GM21526 (cell line): ENCODE data around the gene KCNMA1.

Experiments
- ATAC-seq: cut with Tn5 transposase; IDR thresholded peaks from one replicate; pipeline ENCODE4 v1.9.1; 2021; ENCODE audit warnings: moderate library complexity; ENCODE audit not compliant: unreplicated experiment, low FRiP score

Gene KCNMA1

DNA sequence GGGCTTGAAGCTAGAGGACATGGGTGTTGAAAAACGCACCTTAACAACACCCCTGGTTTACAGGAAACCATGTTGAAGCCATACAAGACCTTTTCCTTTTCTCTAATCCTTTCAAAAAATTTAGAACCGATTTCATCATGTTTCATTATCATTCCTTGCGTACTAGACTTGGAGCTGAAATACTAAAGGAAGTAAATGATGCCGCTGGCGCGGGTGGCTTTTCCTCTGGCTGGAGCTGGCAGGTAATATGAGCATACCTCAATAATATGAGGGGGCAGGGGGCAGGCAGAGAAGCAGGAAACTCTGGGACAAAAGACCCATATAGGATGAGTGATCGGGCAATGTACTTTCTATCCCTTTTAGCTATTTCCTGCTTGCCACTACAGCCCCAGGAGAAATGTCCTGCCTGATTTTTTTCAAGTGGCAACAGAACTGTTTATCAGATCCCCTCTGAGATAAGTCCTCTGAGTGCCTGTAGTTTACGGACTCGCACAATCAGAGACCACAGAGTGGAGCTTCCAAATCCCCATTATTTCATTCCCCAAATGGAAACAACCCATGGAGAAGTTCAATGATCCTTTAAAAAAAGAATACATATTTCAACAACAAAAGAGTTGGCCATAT lies 450.1 kb downstream of the KCNMA1 start:
- no peak for ATAC-seq

DNA sequence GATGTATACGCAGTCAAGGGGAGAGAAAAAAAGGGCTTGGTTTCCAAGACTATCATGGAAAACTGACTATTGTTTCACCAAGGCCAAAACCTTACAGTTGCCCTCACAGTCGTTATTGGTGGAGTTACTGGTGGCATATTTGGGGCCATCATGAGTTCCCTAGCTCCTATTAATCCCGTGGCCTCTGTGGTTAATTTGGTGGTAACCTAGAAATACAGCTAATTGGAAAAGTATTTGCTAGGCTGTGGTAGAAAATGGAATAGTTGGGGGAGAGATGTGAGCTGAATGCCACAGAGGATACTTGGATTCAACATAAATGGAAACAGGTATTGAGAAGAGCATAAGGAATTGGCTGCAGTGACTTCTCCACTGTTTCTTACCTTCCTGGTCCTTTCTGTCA lies 450.7 kb downstream of the KCNMA1 start:
- no peak for ATAC-seq

DNA sequence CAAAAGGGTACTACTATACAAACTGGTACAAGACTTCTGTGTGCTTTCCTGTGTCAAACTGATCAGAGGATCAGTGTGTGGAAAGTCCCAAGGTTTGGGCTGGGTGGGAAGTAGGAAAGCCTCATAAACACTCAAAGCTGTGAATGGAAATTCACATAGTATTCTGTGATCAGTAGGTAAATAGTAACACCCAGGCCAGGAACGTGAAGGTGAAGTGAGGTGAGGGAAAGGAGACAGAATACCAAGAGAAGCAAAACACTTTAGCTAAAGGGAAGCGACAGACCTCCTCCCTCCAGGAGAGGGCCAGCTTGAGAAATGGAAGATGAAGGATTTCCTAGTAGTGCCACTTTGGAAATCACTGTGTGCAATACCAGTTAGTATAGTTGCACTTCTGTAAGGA lies 451.9 kb downstream of the KCNMA1 start:
- ATAC-seq = no peak

DNA sequence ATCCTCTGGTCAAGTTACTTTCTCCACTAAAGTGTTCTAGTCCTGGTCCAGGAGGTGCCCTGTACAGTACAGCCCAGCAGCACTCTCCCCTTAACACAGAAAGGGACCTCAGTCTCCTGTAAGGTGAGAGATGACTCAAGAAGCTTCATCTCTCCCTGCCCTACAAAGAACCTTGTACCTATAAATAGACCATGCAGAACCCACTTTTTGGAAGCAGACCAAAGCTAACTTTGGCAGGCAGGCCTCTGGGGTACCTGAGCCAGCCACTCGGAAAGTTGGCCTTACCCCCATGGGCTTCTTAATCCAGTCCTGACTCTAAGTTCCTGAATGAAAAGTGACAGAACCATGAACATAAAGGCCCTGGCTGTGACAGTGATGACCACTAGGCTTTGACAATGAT lies 454.8 kb downstream of the KCNMA1 start:
- no peak for ATAC-seq

DNA sequence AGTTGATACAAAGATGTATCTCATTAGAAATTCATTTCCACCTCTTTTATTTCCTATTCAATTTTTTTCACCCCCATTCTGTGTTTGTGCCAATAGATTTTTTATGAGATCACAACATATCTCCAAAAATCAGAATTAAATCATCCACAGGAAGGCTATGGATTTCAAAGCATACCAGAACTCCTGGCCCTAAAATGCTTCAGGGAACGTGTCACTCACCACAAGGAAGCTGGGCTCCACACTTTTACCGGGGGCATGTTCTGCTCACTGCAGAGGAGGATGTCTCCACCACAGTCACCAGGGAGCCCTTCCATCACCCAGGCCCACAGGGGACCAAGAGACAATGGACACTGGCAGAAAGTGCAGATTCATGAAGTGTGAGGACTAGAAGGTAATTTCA lies 456.8 kb downstream of the KCNMA1 start:
- no peak for ATAC-seq

DNA sequence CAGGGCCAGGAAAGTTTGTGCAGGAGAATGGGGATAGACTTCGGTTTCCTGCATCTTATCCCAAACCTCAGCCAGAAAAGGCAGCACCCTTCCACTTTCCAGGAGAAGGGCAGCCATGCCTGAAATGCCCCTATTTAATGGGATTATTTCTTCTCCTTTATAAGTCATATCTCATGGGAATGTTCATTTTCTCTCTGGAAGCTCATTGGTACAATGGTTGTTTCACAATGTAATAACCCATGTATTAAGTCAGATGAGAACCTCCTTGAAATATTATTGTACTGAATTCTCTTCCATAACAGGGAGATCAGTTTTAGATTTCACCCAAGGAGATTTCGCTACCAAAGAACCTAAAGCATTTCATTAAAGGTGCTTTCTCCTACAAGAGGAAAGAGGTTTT lies 457.5 kb downstream of the KCNMA1 start:
- ATAC-seq = no peak

DNA sequence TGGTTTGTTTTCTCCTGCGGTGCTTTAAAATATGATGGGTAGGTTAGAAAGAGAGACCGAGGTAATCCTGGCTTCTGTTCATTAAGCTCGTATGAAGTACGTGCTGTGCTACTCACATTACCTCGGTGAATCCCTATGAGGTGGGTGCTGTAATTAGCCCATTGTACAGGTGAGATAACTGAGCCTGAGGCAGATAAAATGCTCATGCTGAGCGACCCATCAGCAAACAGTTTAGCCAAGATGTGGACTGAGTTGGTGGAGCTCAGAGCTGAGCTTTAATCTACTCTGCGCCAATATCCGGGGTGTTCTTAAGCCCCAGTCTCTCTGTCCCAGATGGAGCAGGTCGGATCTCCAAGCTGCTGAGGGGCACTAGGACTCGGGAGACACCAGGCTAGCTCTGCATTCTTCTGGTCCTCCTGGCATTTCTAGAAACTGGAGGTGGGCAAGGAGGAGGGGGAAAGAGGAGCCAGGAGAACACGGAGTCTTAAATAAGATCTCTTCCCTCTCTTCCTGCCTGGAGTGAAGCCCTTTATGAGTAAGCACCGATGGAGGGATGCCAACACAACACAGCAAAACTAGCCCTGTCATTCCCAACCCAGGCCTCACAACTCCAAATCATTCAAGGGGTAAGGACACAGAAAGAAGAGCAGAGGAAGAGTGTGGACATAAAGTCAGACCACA lies 458.5 kb downstream of the KCNMA1 start:
- ATAC-seq = no peak

DNA sequence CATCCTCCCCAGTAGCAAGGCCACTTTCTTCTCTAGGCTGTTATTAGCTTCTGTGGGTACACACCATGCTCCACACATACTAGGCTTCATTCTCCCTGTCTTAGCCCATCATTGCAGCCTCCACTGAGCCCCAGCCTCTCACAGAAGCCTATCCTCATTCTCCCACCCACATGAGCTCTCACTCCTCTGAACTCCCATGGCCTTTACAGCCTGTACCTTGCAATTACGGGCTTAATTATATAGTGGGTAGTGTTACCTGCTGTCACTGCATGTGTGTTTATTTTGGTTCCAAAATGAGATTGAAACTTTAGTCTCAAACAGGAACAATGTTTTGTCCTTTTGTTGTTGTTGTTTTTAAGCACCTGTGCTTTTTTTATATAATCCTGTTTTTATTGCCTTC lies 460.0 kb downstream of the KCNMA1 start:
- no peak for ATAC-seq

DNA sequence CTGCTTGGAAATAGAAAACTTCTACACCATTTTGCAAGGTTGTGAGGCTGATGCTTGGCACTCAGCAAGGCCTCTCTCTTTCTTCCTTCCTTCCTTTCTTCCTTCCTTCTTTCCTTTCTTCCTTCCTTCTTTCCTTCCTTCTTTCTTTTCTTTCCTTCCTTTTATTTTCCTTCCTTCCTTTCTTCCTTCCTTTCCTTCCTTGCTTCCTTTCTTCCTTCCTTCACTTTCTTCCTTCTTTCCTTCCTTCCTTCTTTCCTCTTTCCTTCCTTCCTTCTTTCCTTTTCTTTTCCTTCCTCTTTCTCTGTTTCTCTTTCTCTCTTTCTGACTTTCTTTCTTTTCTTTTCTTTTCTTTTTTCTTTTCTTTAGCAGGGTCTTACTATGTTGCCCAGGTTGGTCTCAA lies 460.4 kb downstream of the KCNMA1 start:
- ATAC-seq = no peak

DNA sequence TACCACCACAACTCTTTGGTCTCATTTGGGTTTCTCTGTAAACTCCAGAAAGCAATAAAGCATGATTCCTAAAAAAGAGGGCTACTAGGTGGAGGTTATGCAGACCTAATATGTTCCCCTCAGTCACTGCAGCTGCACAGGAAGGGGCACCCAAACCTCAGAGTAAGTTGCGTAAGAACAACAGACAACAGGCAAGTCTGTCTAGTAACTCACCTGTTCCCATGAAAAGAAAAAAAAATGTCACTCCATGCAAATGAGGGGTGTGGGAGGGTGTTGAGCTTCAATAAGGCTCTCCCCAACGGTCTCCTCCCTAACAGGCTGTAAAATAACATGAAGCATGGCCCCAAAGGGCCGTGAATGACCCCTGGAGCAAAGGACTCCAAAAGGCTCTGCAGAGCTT lies 461.4 kb downstream of the KCNMA1 start:
- no peak for ATAC-seq

DNA sequence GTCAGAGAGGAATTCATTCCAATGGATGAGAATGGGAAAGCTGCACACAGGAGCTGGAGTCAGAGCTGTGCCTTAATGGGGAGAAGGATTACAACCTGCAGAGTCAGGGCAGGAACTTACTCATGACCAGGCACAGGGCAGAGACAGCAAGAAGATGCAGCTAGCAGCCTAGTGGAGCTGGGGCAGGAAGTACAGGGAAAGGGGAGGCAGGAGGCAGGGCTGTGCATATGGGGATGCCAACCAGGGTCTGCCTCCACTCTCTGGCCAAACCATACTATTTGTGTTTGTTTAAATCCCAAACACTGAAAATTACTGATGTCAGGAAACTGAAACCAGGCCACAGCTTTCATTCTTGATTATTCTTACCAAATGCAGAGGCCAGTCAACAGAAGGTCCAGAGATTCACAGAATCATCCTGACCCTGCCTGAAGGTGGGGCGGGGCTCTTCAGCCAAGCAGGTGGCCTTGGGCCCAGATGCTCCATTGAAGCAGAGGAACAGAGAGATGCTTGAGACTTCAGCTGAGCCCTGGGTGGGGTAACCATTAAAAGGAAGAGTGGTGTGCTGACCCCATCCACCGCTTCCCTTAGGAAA lies 461.9 kb downstream of the KCNMA1 start:
- no peak for ATAC-seq

DNA sequence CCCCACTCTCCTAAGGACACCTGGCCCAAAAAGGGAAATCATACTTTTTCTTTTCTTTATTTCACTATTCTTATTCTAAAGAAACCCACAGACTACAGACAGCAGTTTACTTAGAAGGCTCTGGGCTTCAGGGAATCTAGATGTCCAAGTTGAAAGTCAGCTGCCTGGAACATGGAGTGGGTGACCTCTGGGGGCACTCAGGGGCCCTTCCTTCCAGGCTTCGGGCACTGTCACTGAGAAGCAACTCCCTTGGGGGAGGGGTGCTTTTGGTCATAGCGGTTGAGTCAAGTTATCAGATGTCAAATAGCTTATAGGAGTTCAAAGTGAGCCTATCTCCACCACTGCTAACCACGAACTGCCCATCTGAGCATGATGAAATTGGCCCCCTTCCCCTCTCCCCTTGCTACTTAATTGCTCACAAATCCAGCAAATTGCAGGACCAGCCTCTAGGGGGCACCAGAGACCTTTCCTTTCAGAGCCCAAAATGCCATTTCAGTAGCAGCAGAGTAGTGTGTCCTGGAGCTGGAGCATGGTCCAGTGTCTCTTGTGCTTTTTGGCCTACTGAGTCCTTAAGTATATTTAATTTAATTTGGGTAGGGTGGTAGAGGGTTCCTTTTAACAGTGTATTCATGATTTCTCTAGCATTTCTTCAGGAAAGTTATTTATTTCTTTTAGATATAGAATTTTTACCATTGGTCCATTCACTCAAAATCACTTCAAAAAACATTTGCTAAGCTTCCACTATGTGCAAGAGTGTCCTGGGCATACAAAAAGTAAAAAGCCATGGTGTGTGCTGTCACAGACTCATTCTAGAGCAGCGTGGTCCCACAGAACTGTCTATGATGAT lies 463.8 kb downstream of the KCNMA1 start:
- no peak for ATAC-seq

DNA sequence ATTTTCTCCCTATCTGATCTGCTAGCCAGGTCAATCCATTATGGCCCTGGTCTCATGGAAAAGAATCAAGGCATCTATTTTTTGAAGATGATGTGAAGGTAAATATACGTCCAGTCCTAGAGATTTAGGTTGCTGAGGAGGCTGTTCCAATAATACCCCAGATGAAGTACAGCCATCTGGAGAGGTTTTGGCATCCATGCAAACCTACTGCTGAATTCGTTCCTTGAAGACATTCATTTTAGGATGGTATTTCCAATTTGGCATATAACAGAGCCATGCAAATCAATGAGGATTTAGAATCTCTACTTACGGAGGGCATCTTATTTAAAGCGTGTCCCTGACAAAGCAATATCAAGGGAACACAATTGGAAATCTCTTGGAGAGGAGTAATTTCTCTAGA lies 465.5 kb downstream of the KCNMA1 start:
- ATAC-seq = no peak

DNA sequence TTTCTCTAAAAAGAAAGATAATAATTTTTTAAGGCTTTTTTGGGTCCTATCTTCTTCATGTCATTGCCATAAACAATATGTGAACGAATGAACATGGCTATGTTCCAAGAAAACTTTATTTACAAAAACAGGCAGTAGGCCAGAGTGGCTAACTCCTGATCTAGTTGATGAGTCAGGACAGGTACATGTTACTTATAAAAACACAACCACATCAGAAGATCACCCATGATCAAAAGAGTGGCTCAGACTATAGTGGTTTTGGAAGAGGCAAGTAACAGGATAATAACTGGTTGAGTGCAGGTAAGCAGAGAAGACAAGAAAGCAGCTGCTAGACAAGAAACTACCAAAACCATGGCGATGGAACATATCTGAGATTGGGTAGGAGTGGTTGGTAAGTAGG lies 468.7 kb downstream of the KCNMA1 start:
- ATAC-seq = no peak

DNA sequence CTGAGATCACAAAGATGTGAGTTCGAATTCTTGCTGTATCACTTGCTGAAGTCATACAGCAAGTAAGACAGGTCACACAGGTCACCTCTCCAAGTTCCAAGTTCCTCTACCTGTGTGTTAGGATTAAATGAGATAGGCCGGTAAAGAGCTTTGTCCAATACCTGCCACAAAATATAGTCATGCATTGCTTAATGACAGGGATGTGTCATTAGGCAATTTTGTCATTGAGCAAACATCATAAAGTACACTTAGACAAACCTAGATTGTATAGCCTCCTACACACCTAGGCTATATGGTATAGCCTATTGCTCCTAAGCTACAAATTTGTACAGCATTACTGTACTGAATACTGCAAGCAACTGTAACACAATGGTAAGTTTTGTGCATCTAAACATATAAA lies 469.4 kb downstream of the KCNMA1 start:
- no peak for ATAC-seq

DNA sequence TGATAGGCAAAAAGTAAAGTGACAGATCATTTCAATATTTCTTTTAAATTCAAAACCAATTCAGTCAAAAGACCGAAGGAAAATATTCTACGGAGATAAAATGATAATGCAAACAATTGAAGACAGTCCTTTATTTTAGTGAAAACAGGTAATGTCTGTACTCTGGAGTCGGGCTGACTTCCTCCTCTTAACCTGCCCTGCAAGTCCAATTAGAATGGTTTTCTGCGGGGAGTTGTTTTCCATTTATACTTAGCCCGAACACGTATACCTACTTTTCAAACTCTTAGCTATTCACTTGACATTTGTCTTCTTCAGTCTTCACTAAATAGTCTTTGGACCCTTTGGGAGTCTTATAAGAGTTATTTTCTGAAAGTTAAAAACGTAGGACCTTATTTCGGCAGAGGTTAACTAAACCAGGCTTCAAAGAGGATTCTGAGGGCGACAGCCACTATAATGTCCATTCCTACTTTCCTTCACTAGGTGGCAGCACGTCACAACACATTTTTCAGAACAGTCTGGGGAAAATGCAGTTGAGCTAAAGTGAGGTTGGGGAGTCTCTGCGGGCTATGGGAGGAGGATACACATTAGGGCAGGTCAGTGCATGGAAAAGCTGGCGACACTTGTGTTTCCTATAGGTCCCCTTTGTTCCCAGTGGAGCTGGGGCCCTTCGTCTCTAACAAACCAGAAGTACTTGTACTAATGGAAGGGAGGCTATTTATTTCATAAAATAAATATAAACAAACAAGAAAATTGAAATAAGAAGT lies 472.0 kb downstream of the KCNMA1 start:
- no peak for ATAC-seq

DNA sequence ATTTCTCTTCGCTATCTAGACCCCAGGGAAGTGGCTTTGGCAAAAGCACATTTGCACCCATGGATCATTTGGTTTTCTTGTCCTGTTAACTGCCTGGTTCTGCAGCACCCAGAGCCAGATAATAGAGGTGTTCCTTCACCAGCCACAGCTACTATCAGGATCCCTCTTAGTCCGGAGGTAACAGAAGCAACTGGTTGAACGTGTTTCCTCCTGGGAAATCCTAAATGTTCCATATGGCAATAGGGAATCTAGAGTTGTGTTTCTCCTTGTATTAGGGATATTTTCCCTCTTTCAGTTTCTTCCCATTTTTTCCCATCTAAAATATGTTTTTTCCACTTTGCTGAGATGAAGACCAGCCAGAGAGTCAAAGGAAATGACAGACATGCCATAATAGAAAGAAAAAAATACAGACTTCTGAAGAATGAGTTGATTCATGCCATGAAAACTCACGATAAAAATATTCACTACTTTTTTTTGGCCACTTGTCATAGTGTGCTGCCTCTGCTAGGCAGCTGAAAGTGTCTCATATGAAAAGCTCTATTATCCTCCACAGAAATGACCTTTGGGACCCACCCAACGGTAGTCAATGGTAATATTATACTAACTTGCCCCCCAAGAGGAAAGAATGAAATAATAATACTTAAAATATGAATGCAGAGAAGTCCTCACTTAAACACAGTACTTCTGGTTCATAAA lies 472.8 kb downstream of the KCNMA1 start:
- ATAC-seq = no peak

DNA sequence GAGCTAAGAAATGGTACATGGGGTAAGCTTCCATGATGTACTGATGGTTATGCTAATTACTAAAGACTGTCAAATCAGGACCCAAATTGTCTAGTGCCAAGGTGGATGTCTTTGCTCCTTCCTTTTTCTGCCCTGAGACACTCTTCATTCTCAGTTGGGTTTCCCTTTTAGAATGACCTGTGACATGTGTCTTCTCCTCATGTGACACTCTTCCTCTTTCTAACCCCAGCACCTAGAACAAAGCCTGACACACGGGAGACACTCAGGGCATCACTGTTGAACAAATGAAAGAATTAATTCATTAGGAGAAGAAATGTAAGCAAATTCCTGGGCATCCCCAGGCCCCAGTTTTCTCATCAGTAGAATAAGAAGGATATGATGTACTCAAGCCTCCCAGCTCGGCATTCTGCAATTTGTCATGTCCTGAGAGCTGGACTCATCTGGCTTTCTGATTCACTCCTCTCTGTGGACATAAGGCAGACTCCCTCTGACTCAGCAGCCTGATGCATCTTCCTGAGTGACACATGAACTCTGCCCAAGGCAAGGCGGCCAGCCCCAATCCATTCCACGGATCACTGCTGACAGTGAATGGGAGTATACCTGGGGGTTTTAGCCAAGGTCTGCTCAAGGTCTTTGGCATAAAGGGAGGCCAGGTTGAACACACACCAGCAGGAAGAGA lies 473.8 kb downstream of the KCNMA1 start:
- no peak for ATAC-seq

DNA sequence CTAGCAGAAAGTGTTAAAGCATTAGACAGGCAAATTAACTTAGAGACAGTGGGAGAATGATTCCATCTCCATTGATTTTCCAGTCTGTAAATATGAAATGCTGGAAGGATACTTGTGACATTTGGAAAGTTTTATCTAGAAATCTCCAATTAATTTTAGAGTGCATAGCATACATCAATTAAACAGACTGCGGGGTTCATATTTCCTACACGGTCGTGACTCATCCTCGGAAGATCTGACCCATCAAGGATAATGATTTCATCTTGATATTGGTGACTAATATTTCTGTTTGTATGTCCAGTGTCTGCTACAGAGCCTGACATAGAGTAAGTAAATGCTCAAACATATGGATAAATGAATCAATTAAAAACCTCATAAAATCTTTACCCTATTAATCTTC lies 474.9 kb downstream of the KCNMA1 start:
- ATAC-seq = no peak

DNA sequence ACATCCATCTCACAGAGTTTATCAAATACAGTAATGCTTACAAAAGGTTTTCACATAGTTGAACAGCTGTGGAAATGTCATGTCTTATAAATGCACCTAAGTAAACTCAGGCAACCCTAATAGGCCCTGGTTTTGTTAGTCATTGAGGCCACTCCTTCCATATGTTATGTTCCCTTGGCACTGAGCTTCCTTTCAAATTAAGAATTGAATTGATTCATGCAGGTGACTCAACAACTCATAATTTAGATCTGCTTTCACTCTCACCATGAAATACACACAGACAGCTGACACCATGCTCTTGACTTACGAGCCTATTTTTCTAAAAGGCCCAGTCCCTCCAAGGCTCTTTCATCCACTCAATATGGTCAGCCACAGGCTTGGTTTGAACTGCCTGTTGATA lies 476.9 kb downstream of the KCNMA1 start:
- no peak for ATAC-seq
